ENCODE measurements around the gene PSMB5.

DNA sequence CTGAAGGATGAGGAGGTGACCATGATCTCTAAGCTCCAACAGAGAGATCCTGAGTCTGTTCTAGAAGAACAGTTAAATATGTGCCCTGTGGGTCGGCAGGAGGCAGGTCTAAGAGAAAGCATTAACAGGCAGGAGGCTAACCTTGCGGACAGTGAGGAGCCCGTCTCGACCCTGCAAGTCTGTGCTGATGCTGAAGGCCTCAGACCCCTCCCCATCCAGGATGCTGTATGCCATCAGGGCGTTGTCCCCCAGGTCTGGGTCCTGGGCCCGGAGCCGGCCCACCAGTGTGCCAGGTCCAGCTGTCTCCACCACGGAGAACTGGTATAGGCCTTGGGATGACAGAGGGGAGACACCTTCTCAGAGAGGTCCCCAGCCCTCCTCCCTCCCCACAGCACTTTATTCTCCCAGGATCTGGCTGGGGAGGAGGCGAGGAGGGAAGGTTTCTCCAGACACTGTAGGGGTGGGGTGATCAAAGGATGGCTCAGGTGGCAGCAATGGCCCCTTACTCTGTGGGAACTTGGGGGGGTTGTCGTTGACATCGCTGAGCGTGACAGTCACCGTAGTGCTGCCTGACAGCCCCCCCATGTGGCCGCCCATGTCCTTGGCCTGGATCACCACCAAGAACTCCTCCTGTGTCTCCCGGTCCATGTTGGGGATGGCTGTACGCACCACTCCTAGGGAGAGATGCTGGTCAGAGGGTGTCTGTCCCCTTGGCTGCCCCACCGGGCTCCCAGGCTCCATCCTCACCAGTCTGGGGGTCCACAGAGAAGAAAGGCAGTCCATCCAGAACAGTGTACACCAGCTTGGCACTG, 19.5 kb upstream of the PSMB5 start:
- TF ChIP-seq ZNF138 (CRISPR knock-in tag; conservative IDR thresholded peaks at IDR 0.05) (no peak), FOXJ3 (CRISPR knock-in tag; IDR thresholded peaks at IDR 0.05; ENCODE audit: borderline replicate concordance) (no peak), SMAD3 (CRISPR knock-in tag; IDR thresholded peaks at IDR 0.05; ENCODE audit: borderline replicate concordance) (no peak), MXD4 (CRISPR knock-in tag; IDR thresholded peaks at IDR 0.05; ENCODE audit: borderline replicate concordance) (no peak), RORB (CRISPR knock-in tag; IDR thresholded peaks at IDR 0.05) (no peak), SP1 (CRISPR knock-in tag; conservative IDR thresholded peaks at IDR 0.05) (no peak), TEAD1 (CRISPR knock-in tag; IDR thresholded peaks at IDR 0.05) (no peak), ZBTB21 (CRISPR knock-in tag; IDR thresholded peaks at IDR 0.05; ENCODE audit: borderline replicate concordance) (no peak), ZNF263 (CRISPR knock-in tag; IDR thresholded peaks at IDR 0.05; ENCODE audit: low read depth) (no peak)
- TF ChIP-seq, protein P1, sequence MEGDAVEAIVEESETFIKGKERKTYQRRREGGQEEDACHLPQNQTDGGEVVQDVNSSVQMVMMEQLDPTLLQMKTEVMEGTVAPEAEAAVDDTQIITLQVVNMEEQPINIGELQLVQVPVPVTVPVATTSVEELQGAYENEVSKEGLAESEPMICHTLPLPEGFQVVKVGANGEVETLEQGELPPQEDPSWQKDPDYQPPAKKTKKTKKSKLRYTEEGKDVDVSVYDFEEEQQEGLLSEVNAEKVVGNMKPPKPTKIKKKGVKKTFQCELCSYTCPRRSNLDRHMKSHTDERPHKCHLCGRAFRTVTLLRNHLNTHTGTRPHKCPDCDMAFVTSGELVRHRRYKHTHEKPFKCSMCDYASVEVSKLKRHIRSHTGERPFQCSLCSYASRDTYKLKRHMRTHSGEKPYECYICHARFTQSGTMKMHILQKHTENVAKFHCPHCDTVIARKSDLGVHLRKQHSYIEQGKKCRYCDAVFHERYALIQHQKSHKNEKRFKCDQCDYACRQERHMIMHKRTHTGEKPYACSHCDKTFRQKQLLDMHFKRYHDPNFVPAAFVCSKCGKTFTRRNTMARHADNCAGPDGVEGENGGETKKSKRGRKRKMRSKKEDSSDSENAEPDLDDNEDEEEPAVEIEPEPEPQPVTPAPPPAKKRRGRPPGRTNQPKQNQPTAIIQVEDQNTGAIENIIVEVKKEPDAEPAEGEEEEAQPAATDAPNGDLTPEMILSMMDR (IDR thresholded peaks at IDR 0.05) = no peak
- TF ChIP-seq, protein P2, sequence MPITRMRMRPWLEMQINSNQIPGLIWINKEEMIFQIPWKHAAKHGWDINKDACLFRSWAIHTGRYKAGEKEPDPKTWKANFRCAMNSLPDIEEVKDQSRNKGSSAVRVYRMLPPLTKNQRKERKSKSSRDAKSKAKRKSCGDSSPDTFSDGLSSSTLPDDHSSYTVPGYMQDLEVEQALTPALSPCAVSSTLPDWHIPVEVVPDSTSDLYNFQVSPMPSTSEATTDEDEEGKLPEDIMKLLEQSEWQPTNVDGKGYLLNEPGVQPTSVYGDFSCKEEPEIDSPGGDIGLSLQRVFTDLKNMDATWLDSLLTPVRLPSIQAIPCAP (CRISPR knock-in tag; IDR thresholded peaks at IDR 0.05) = no peak
- TF ChIP-seq, protein P3, sequence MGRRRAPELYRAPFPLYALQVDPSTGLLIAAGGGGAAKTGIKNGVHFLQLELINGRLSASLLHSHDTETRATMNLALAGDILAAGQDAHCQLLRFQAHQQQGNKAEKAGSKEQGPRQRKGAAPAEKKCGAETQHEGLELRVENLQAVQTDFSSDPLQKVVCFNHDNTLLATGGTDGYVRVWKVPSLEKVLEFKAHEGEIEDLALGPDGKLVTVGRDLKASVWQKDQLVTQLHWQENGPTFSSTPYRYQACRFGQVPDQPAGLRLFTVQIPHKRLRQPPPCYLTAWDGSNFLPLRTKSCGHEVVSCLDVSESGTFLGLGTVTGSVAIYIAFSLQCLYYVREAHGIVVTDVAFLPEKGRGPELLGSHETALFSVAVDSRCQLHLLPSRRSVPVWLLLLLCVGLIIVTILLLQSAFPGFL (CRISPR knock-in tag; IDR thresholded peaks at IDR 0.05; ENCODE audit: borderline replicate concordance) = no peak
- TF ChIP-seq, protein P4, sequence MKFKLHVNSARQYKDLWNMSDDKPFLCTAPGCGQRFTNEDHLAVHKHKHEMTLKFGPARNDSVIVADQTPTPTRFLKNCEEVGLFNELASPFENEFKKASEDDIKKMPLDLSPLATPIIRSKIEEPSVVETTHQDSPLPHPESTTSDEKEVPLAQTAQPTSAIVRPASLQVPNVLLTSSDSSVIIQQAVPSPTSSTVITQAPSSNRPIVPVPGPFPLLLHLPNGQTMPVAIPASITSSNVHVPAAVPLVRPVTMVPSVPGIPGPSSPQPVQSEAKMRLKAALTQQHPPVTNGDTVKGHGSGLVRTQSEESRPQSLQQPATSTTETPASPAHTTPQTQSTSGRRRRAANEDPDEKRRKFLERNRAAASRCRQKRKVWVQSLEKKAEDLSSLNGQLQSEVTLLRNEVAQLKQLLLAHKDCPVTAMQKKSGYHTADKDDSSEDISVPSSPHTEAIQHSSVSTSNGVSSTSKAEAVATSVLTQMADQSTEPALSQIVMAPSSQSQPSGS (CRISPR knock-in tag; IDR thresholded peaks at IDR 0.05; ENCODE audit: borderline replicate concordance, low read depth) = no peak
- TF ChIP-seq, protein P5, sequence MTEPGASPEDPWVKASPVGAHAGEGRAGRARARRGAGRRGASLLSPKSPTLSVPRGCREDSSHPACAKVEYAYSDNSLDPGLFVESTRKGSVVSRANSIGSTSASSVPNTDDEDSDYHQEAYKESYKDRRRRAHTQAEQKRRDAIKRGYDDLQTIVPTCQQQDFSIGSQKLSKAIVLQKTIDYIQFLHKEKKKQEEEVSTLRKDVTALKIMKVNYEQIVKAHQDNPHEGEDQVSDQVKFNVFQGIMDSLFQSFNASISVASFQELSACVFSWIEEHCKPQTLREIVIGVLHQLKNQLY (CRISPR knock-in tag; IDR thresholded peaks at IDR 0.05) = no peak
